MM.1S (cell line): ENCODE measurements around the gene DTX3.

Experiments
- CTCF ChIP-seq: fragments of 300-600 bp; sonication (generic); IDR thresholded peaks from 2 replicates; pipeline ENCODE4 v1.5.1; 2016; ENCODE audit warnings: antibody characterized with exemption, low read length, mixed read lengths
- EZH2 ChIP-seq: fragments of 300-600 bp; sonication (generic); optimal IDR thresholded peaks from 2 replicates; pipeline ENCODE3; 2017; ENCODE audit warnings: low read depth, mild to moderate bottlenecking, antibody characterized with exemption, low read length, mixed read lengths
- EZH2phosphoT487 ChIP-seq: fragments of 300-600 bp; sonication (generic); IDR thresholded peaks from 2 replicates; pipeline ENCODE4 v1.6.1; 2018; ENCODE audit warnings: antibody characterized with exemption, low read length

GRCh38 chr12:57626921-57627445 is 22.4 kb downstream of the DTX3 start:
- no peak for TF ChIP-seq CTCF
- TF ChIP-seq EZH2: no peak
- TF ChIP-seq EZH2phosphoT487: no peak
